ENCODE measurements around the gene WASF2.

DNA sequence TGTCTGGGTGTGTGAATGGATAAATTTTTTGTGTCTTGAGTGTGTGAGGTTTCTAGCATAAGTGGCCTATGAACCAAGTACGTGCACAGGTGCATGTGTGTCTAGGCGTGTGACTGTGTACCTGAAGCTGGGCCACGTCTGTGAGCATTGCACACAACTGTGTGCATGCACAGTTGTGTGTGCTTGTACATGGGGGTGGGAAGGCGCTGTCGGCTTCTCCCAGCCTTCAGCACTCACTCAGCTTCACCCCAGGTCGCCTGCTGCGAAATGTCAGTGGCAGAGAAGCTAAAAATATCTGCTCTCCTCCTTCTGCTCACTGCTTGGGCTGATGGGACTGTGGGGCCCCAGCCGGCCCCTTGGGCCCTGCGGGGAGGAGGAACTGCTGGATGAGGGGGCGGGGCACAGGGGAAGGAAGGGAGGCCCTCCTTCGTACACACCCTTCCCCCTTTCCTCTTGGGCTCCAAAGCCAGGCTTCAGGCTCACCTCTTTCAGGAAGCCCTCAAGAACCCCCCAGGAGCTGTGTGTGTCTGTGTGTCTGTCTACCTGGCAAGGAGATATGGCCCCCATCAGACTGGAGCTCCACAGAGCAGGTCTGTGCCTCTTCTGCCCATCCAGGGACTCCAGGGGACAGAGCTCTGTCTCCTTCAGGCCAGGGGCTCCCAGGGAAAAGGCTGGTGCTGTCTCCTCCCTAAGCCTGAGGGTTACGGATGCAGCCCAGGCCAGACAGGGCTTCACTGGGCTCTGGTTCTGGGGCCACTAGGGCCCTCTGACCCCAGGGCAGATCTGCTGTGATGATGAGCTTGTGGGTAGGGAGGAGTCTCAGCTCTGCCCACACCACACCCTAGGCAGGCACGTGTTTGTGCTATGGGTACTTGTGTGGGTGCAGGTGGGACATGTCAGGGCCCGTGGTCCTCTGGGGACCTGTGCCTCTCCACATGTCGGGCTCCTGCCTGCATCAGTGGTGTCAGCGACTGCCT, 35.6 kb upstream of the WASF2 start:
- TF ChIP-seq, protein P1, sequence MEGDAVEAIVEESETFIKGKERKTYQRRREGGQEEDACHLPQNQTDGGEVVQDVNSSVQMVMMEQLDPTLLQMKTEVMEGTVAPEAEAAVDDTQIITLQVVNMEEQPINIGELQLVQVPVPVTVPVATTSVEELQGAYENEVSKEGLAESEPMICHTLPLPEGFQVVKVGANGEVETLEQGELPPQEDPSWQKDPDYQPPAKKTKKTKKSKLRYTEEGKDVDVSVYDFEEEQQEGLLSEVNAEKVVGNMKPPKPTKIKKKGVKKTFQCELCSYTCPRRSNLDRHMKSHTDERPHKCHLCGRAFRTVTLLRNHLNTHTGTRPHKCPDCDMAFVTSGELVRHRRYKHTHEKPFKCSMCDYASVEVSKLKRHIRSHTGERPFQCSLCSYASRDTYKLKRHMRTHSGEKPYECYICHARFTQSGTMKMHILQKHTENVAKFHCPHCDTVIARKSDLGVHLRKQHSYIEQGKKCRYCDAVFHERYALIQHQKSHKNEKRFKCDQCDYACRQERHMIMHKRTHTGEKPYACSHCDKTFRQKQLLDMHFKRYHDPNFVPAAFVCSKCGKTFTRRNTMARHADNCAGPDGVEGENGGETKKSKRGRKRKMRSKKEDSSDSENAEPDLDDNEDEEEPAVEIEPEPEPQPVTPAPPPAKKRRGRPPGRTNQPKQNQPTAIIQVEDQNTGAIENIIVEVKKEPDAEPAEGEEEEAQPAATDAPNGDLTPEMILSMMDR (IDR thresholded peaks at IDR 0.05): no peak
- TF ChIP-seq EZH2phosphoT487 (IDR thresholded peaks at IDR 0.05): no peak

All from neural progenitor cell (in vitro differentiated cells).